CD4-positive, alpha-beta T cell treated with Interleukin-10 for 1 hour (primary cell): ENCODE data around the gene TMC7.
A peak's percentile ranks its signal among the peaks of the same experiment; 100 is the strongest.

Experiments used
- DNase-seq: peaks from one replicate; pipeline ENCODE4 v3.0.0-alpha.2; 2020

Gene TMC7

GRCh38 chr16:19092653-19093410, 109.1 kb downstream of the TMC7 start:
- no peak for DNase-seq

GRCh38 chr16:19093631-19094541, 110.2 kb downstream of the TMC7 start:
- DNase-seq: no peak

- peak; percentile 24 for DNase-seq
Measured at GRCh38 chr16:19094542-19095365, 111.0 kb downstream of the TMC7 start.

- no peak for DNase-seq
Measured at GRCh38 chr16:19095654-19096053, 111.9 kb downstream of the TMC7 start.

DNA sequence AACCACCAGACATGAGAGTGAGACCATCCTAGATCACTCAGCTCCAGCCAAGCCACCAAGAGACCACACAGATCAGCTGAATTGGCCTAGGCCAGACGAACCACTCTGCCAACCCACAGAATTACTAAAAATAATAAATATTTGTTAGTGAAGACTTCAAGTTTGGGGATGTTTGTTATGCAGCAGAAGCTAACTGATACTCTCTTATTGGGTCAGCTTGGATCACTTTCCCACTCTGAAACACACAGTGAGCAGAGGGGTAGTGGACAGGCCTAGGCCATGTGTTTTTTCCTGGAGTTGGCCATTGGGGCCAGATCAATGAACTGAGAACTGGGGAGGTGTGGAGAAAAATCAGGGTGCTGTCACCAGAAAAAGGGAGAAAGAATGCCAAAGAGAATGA, 114.4 kb downstream of the TMC7 start:
- no peak for DNase-seq

- no peak for DNase-seq
Measured at GRCh38 chr16:19102187-19102872, 118.6 kb downstream of the TMC7 start.

DNA sequence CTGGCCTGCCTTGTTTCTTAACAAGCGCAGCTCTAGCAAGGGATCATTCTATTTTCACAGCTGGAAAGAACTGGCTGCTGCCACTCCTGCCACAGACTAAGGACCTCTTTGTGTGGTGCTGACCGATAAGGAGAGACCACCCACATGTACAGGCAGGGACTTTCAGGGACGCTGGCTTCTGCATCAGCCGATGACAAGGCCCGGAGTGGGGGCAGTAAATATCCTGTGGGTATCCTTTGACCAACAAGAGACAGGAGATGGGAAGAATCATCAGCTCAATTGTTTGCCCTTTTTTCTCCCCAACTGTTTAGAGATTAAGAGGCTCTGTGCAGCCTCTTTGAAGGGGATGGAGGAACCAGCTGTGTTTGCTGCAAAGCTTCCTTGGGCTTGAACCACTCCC, 120.9 kb downstream of the TMC7 start:
- no peak for DNase-seq

DNA sequence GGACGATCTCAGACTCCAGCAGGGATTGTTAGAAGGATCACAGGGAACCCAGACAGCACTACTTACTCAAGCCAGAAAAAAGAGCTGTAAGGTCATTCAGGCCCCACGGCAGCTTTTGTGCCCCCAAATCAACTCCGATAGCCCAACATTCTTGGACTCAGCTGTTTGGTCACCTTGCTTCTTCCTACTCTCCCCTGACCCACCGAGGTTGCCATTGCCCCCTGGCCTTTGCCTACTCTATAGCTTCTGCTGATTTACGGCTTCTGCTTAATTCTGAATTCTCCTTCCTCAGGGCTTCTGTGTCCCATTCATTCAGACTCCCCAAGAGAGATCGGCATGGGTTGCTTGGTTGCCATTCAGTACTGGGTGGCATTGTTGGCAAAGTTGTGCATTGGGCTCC, 121.4 kb downstream of the TMC7 start:
- DNase-seq: no peak

- no peak for DNase-seq
Measured at GRCh38 chr16:19105891-19106624, 122.3 kb downstream of the TMC7 start.

DNA sequence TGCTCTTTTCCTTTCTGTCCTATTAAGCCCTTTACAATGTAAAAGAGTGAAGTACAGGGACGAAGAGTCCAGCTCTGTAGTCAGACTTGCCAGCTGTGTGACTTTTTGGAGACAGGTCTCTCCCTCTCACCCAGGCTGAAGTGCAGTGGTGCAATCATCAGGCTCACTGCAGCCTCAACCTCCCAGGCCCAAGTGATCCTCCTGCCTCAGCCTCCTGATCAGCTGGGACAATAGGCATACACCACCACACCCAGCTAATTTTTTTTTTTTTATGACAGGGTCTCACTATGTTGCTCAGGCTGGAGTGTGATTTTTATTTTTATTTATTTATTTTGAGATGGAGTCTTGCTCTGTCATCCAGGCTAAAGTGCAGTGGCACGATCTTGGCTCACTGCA, 122.9 kb downstream of the TMC7 start:
- no peak for DNase-seq

DNA sequence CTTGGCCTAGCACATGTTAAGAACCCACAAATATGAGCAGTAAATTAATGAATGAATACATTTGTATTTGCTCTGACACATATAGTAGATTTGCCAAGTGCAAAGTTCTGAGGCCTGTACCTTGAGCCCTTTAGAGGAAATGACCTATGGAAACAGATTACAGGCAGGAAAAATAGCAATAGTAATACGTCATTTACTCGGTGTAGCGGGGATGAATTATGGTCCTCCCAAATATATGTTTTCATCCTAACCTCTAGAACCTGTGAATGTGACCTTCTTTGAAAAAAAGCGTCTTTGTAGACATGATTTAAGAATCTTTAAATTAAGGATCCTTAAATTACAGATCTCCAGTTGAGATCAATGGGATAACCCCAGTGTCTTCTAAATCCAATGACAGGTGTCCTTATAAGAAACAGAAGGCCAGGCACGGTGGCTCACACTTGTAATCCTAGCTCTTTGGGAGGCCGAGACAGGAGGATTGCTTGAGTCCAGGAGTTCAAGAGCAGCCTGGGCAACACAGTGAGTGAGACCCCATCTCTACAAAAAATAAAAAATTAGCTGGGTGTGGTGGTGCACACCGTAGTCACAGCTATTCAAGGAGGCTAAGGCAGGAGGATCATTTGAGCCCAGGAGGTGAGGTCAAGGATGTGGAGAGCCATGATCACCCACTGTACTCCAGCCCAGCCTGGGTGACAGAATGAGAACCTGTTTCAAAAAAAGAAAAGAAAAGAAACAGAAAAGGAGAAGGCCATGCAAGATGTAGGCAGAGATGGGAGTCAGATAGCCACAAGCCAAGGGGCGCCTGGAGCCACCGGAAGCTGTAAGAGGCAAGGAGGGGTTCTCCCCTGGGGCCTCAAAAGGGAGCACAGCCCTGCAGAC, 124.9 kb downstream of the TMC7 start:
- DNase-seq: no peak

DNA sequence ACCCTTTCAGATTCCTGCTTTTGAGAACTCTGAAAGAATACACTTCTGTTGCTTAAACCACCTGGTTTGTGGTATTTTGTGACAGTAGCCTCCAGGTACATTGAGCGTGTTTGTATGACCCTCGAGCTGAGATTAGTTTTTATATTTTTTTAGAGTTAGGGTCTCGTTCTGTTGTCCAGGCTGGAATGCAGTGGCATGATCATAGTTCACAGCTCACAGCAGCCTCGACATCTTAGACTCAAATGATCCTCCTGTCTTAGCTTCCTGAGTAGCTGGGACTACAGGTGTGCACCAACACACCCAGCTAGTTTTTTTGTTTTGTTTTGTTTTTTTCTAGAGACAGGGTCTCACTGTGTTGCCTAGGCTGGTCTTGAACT, 125.5 kb downstream of the TMC7 start:
- no peak for DNase-seq

- no peak for DNase-seq
Measured at GRCh38 chr16:19110537-19111360, 127.0 kb downstream of the TMC7 start.

- DNase-seq: no peak
Measured at GRCh38 chr16:19112099-19112407, 128.3 kb downstream of the TMC7 start.
